Measurements from ENCODE around the gene ZNF679.

ZNF679 gene

DNA sequence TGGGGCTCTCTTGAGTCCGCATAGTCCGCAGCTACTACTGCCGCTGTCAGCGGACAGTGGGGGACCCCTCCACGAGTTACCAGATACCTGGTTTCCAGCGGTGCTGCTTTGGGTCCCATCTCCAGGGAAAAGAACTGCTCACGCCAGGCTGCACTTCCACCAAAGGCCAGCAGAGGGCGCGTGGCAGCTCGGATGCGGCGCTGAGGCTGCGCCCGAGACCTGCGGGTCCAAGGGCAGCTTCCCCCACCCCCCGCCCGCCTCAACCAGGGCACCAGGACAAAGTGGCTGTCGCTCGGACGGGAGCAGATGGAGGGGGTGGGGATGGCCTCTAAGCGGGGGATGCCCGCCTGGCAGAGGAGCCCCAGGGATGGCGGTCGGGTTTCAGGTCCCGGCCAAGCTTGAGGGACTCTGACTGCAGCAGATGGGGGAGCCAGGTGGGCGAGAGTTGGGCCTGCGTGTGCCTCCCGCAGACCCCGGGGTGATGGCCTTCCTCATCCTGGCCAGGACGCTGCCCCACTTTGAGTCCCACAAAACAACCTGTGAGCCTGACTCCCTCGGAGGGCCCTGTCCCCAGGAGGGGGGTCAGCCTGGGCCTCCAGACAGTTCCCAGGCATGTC lies 45.0 kb upstream of the ZNF679 start:
- no peak overlapping the region for H2AFZ ChIP-seq (ENCODE audit: low read length)
- H3K9ac ChIP-seq (ENCODE audit: low read length), result no peak overlapping the region
- DNase-seq, result peak; percentile 8
- H4K20me1 ChIP-seq (ENCODE audit: insufficient read depth, low read length), result no peaks in the 10 kb centered on the region
- TF ChIP-seq, protein P1, sequence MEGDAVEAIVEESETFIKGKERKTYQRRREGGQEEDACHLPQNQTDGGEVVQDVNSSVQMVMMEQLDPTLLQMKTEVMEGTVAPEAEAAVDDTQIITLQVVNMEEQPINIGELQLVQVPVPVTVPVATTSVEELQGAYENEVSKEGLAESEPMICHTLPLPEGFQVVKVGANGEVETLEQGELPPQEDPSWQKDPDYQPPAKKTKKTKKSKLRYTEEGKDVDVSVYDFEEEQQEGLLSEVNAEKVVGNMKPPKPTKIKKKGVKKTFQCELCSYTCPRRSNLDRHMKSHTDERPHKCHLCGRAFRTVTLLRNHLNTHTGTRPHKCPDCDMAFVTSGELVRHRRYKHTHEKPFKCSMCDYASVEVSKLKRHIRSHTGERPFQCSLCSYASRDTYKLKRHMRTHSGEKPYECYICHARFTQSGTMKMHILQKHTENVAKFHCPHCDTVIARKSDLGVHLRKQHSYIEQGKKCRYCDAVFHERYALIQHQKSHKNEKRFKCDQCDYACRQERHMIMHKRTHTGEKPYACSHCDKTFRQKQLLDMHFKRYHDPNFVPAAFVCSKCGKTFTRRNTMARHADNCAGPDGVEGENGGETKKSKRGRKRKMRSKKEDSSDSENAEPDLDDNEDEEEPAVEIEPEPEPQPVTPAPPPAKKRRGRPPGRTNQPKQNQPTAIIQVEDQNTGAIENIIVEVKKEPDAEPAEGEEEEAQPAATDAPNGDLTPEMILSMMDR (IDR thresholded peaks at IDR 0.05; ENCODE audit: low read length), result peak; percentile 51
- TF ChIP-seq EZH2 (optimal IDR thresholded peaks at IDR 0.05; ENCODE audit: low read depth, low read length), result no peak
- no peak overlapping the region for H3K4me3 ChIP-seq (ENCODE audit: low read length)
- no peaks in the 10 kb centered on the region for H3K36me3 ChIP-seq (replicated peaks; ENCODE audit: insufficient read depth, low read length)
- no peaks in the 10 kb centered on the region for H3K9me2 ChIP-seq (replicated peaks; ENCODE audit: insufficient read depth, low read length)
- no peaks in the 10 kb centered on the region for H3K27me3 ChIP-seq (replicated peaks; ENCODE audit: insufficient read depth, low read length)
- H3K4me1 ChIP-seq (ENCODE audit: low read length), result no peaks in the 10 kb centered on the region
- H3F3A ChIP-seq (ENCODE audit: insufficient read depth, low read length), result no peaks in the 10 kb centered on the region
- H3K4me2 ChIP-seq (ENCODE audit: low read depth, low read length), result no peak overlapping the region
- H3K9me3 ChIP-seq (replicated peaks; ENCODE audit: insufficient read depth, low read length), result no peaks in the 10 kb centered on the region
- H3K79me2 ChIP-seq (ENCODE audit: low read length), result no peaks in the 10 kb centered on the region
- H3K27ac ChIP-seq (ENCODE audit: low read length), result no peak overlapping the region

GRCh38 chr7:64183827-64184372 lies 44.4 kb upstream of the ZNF679 start:
- Histone ChIP-seq H3K27ac (ENCODE audit: low read length) (no peak overlapping the region), H3K4me1 (ENCODE audit: low read length) (no peaks in the 10 kb centered on the region), H3K27me3 (replicated peaks; ENCODE audit: insufficient read depth, low read length) (no peaks in the 10 kb centered on the region), H3K9me3 (replicated peaks; ENCODE audit: insufficient read depth, low read length) (no peaks in the 10 kb centered on the region), H3K9me2 (replicated peaks; ENCODE audit: insufficient read depth, low read length) (no peaks in the 10 kb centered on the region), H3K9ac (ENCODE audit: low read length) (no peak overlapping the region), H3K79me2 (ENCODE audit: low read length) (no peaks in the 10 kb centered on the region), H3K36me3 (replicated peaks; ENCODE audit: insufficient read depth, low read length) (no peaks in the 10 kb centered on the region), H4K20me1 (ENCODE audit: insufficient read depth, low read length) (no peaks in the 10 kb centered on the region), H3K4me2 (ENCODE audit: low read depth, low read length) (no peak overlapping the region), H3F3A (ENCODE audit: insufficient read depth, low read length) (no peaks in the 10 kb centered on the region), H2AFZ (ENCODE audit: low read length) (no peak overlapping the region), H3K4me3 (ENCODE audit: low read length) (no peak overlapping the region)
- no peak for DNase-seq
- no peak for TF ChIP-seq EZH2 (optimal IDR thresholded peaks at IDR 0.05; ENCODE audit: low read depth, low read length)
- TF ChIP-seq, protein P1 (IDR thresholded peaks at IDR 0.05; ENCODE audit: low read length), result no peak
- no peak for TF ChIP-seq EZH2phosphoT487 (IDR thresholded peaks at IDR 0.05; ENCODE audit: low read length)

GRCh38 chr7:64184376-64184775 lies 43.9 kb upstream of the ZNF679 start:
- Histone ChIP-seq H3K36me3 (replicated peaks; ENCODE audit: insufficient read depth, low read length) (no peaks in the 10 kb centered on the region), H3F3A (ENCODE audit: insufficient read depth, low read length) (no peaks in the 10 kb centered on the region), H3K27me3 (replicated peaks; ENCODE audit: insufficient read depth, low read length) (no peaks in the 10 kb centered on the region), H3K79me2 (ENCODE audit: low read length) (no peaks in the 10 kb centered on the region), H3K27ac (ENCODE audit: low read length) (no peak overlapping the region), H3K4me2 (ENCODE audit: low read depth, low read length) (no peak overlapping the region), H3K9me2 (replicated peaks; ENCODE audit: insufficient read depth, low read length) (no peaks in the 10 kb centered on the region), H4K20me1 (ENCODE audit: insufficient read depth, low read length) (no peaks in the 10 kb centered on the region), H2AFZ (ENCODE audit: low read length) (no peak overlapping the region), H3K4me1 (ENCODE audit: low read length) (no peaks in the 10 kb centered on the region), H3K9ac (ENCODE audit: low read length) (no peak overlapping the region), H3K9me3 (replicated peaks; ENCODE audit: insufficient read depth, low read length) (no peaks in the 10 kb centered on the region), H3K4me3 (ENCODE audit: low read length) (no peak overlapping the region)
- TF ChIP-seq EZH2 (optimal IDR thresholded peaks at IDR 0.05; ENCODE audit: low read depth, low read length), result no peak
- TF ChIP-seq, protein P1 (IDR thresholded peaks at IDR 0.05; ENCODE audit: low read length), result no peak
- no peak for TF ChIP-seq EZH2phosphoT487 (IDR thresholded peaks at IDR 0.05; ENCODE audit: low read length)
- no peak for DNase-seq

Measured in MM.1S (cell line).